ENCODE measurements around the gene GABRR2. TPM values are rescaled to one million over a fixed set of nuclear protein-coding genes. Genes with fewer than 3 reads are reported as not detected.

GABRR2 gene
- total and polyA plus RNA-seq, 11 donors, result 0.20 to 1.1 (median 0.31) TPM

DNA sequence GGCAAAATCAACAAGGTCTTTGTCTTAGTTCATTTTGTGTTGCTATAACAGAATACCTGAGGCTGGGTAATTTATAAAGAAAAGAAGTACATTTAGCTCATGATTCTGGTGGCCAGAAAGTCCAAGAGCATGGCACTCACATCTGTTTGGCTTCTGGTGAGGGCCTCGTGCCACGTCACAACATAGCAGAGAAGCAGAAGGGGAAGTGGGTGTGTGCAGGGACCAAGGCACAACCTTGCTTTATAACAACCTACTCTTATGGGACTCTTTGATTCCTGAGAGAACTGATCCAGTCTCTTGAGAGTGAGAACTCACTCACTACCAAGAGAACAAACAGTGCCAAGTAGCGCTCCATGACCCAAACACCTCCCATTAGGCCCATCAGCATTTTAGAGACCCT is 25.4 kb downstream of the GABRR2 start:
- Histone ChIP-seq H3K27me3 (no peaks in the 10 kb centered on the region), H3K9me3 (no peaks in the 10 kb centered on the region), H3K4me3 (no peak overlapping the region), H3K27ac (no peak overlapping the region), H3K36me3 (no peaks in the 10 kb centered on the region), H3K4me1 (no peaks in the 10 kb centered on the region)
- intact Hi-C loops (cut with DNase I), result no loop called here
- WGBS, 4 donors, result 89 to 98% (median 91%) methylated on average over 3 of the region's 3 CpGs
- TF ChIP-seq, protein P1, sequence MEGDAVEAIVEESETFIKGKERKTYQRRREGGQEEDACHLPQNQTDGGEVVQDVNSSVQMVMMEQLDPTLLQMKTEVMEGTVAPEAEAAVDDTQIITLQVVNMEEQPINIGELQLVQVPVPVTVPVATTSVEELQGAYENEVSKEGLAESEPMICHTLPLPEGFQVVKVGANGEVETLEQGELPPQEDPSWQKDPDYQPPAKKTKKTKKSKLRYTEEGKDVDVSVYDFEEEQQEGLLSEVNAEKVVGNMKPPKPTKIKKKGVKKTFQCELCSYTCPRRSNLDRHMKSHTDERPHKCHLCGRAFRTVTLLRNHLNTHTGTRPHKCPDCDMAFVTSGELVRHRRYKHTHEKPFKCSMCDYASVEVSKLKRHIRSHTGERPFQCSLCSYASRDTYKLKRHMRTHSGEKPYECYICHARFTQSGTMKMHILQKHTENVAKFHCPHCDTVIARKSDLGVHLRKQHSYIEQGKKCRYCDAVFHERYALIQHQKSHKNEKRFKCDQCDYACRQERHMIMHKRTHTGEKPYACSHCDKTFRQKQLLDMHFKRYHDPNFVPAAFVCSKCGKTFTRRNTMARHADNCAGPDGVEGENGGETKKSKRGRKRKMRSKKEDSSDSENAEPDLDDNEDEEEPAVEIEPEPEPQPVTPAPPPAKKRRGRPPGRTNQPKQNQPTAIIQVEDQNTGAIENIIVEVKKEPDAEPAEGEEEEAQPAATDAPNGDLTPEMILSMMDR (IDR thresholded peaks at IDR 0.05), result no peak
- TF ChIP-seq POLR2A (IDR thresholded peaks at IDR 0.05), result no peak
- DNase-seq (no peak), ATAC-seq (no peak)

DNA sequence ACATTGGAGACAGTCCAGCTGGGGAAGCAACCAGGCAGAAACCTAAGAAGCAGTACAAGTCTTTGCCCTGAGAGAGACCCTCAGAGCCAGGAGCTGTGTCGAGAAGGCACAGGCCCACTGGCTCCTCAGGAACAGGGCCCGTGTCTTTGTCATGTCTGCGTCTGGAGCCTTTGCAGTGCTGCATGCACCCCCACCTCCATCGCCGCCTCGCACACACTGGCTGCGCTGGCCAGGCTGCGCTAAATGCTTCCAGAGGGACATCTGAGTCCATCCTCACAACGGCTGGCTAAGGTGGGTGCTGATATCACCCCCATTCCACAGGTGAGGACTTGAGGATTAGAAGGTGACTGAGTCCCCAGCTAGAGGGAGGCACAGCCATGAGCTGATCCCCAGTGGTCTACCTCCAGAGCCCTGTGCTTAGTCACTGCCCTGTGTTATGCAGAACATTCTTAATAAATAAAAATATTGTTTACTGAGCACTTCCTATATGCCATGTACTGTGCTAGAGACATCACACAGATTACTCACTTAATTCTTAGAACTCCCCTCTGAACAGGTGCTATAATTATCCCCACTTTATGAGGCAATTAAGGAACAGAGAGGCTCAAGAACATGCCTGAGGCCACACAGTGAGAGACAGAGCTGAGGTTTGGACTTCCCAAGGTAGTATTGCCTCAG is 27.6 kb downstream of the GABRR2 start:
- 80 to 94% (median 91%) methylated on average over 2 to 9 of the region's 9 CpGs for WGBS, 4 donors
- Histone ChIP-seq H3K36me3 (no peaks in the 10 kb centered on the region), H3K27ac (no peak overlapping the region), H3K27me3 (no peaks in the 10 kb centered on the region), H3K4me3 (no peak overlapping the region), H3K9me3 (no peaks in the 10 kb centered on the region), H3K4me1 (no peaks in the 10 kb centered on the region)
- ATAC-seq, result no peak
- no peak for DNase-seq
- TF ChIP-seq, protein P1 (IDR thresholded peaks at IDR 0.05), result no peak
- TF ChIP-seq POLR2A (IDR thresholded peaks at IDR 0.05), result no peak
- intact Hi-C loops (cut with DNase I), result no loop called here

DNA sequence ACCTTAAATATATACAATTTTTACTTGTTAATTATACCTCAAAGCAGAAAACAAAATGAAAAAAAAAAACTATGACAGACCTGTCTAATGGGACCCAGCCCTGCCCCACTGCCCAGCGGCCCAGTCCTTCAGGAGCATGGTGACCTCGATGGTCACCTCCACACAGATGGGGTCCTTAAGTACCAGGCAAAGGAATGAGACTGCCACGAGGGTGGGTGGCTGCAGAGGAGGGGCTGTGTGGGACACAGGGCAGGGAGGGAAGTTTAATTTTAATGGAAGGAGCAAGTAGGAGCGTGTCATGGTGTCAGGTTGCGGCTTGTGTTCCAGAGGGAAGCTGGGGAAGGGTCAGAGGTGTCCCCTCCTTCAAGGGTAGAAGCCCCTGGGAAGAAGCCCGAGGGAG is 28.6 kb downstream of the GABRR2 start:
- WGBS, 4 donors, result 76 to 85% (median 82%) methylated on average over 6 of the region's 6 CpGs

DNA sequence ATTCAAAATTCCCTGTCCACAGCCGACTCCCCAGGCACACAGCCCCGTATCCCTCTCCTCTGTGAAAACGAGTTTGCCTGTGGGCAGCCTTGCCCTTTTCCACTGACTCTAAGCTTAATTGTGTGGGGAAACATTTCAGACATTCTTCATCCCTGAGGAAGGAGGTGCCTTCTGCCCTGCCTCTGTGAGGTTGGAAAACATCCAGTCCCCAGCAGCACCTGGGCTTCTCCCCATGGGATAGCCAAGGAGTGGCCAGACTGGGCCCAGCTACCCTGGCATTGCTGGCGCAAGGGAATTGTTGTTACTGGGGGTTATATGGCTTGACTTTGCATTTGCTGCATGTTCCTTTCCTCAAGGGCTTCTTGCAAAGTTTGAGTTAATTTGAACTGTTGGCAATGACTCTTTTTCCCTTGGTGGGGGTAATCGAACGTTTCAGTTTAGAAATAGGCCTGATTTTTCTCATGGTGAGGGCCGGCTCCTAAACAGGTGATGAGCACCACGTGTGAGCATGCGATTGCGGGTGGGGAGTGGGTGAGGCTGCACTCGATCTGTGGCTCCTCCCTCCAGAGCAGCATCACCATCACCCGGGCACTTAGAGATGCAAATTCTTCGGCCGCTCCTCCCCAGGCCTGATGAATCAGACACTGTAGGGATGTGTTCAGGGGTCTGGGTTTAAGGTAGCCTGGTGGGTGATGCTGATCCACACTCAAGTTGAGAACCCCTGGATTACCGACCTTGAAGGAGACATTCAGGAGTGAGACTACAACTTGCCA is 29.9 kb downstream of the GABRR2 start:
- DNase-seq (no peak), ATAC-seq (no peak)
- Histone ChIP-seq H3K27me3 (no peaks in the 10 kb centered on the region), H3K9me3 (no peaks in the 10 kb centered on the region), H3K27ac (no peak overlapping the region), H3K36me3 (no peaks in the 10 kb centered on the region), H3K4me1 (no peaks in the 10 kb centered on the region), H3K4me3 (no peak overlapping the region)
- no peak for TF ChIP-seq POLR2A (IDR thresholded peaks at IDR 0.05)
- TF ChIP-seq, protein P1 (IDR thresholded peaks at IDR 0.05), result no peak
- whole genome bisulfite sequencing, 4 donors, result 88 to 91% (median 88%) methylated on average over 15 of the region's 15 CpGs
- intact Hi-C loops (cut with DNase I), result no loop called here

More for the DNA sequence above, 28.6 kb downstream of the GABRR2 start:
- Histone ChIP-seq H3K36me3 (no peaks in the 10 kb centered on the region), H3K4me1 (no peaks in the 10 kb centered on the region), H3K27ac (no peak overlapping the region), H3K9me3 (no peaks in the 10 kb centered on the region), H3K4me3 (no peak overlapping the region), H3K27me3 (no peaks in the 10 kb centered on the region)
- no peak for DNase-seq
- intact Hi-C loops (cut with DNase I), result no loop called here
- no peak for ATAC-seq
- TF ChIP-seq, protein P1 (IDR thresholded peaks at IDR 0.05), result no peak
- no peak for TF ChIP-seq POLR2A (IDR thresholded peaks at IDR 0.05)
